ENCODE data around the gene RBM8A.

RBM8A gene

GRCh38 chr1:145916745-145917144 lies 10.5 kb downstream of the RBM8A start:
- DNase-seq (ENCODE audit: low spot score) = no peak

- DNase-seq (ENCODE audit: low spot score) = no peak
Observed at GRCh38 chr1:145912128-145912641, 15.1 kb downstream of the RBM8A start.

GRCh38 chr1:145908653-145909052 lies 18.6 kb downstream of the RBM8A start:
- no peak for DNase-seq (ENCODE audit: low spot score)

- no peak for DNase-seq (ENCODE audit: low spot score)
Observed at GRCh38 chr1:145906954-145907753, 20.1 kb downstream of the RBM8A start.

- DNase-seq (ENCODE audit: low spot score) = peak; percentile 39
Observed at GRCh38 chr1:145901312-145902021, 25.8 kb downstream of the RBM8A start.

- DNase-seq (ENCODE audit: low spot score) = peak; percentile 14
Observed at GRCh38 chr1:145898756-145899155, 28.5 kb downstream of the RBM8A start.

GRCh38 chr1:145897969-145898368 lies 29.3 kb downstream of the RBM8A start:
- peak; percentile 15 for DNase-seq (ENCODE audit: low spot score)

- DNase-seq (ENCODE audit: low spot score) = no peak
Observed at GRCh38 chr1:145895471-145895870, 31.8 kb downstream of the RBM8A start.

GRCh38 chr1:145893306-145894055 lies 33.8 kb downstream of the RBM8A start:
- DNase-seq (ENCODE audit: low spot score) = no peak

GRCh38 chr1:145892486-145893087 lies 34.7 kb downstream of the RBM8A start:
- DNase-seq (ENCODE audit: low spot score) = no peak

- DNase-seq (ENCODE audit: low spot score) = peak; percentile 95
Observed at GRCh38 chr1:145891587-145892485, 35.4 kb downstream of the RBM8A start.

GRCh38 chr1:145891143-145891542 lies 36.1 kb downstream of the RBM8A start:
- no peak for DNase-seq (ENCODE audit: low spot score)

GRCh38 chr1:145889722-145890121 lies 37.6 kb downstream of the RBM8A start:
- DNase-seq (ENCODE audit: low spot score) = no peak

GRCh38 chr1:145887631-145888030 lies 39.7 kb downstream of the RBM8A start:
- no peak for DNase-seq (ENCODE audit: low spot score)

- no peak for DNase-seq (ENCODE audit: low spot score)
Observed at GRCh38 chr1:145886816-145887215, 40.5 kb downstream of the RBM8A start.

- no peak for DNase-seq (ENCODE audit: low spot score)
Observed at GRCh38 chr1:145886390-145886789, 40.9 kb downstream of the RBM8A start.

- peak; percentile 94 for DNase-seq (ENCODE audit: low spot score)
Observed at GRCh38 chr1:145885738-145886287, 41.5 kb downstream of the RBM8A start, which contains the start of gene ANKRD35. ANKRD35 (minus strand) TSS chr1:145885866; CDS start chr1:145885758, 108 bp downstream.

GRCh38 chr1:145884675-145885074 lies 42.6 kb downstream of the RBM8A start:
- DNase-seq (ENCODE audit: low spot score) = no peak

- no peak for DNase-seq (ENCODE audit: low spot score)
Observed at GRCh38 chr1:145879775-145880174, 47.5 kb downstream of the RBM8A start.

- no peak for DNase-seq (ENCODE audit: low spot score)
Observed at GRCh38 chr1:145878724-145879123, 48.6 kb downstream of the RBM8A start.

Measured in D341Med (cell line).